ENCODE data around the gene FKRP. TPM values are rescaled to one million over a fixed set of nuclear protein-coding genes. Genes with fewer than 3 reads are reported as not detected.
A peak's percentile ranks its signal among the peaks of the same experiment; 100 is the strongest.

The FKRP gene
- total RNA-seq, 2 experiments from 2014 or later: 15.5 to 18.9 TPM

GRCh38 chr19:46715620-46715974, 30.3 kb upstream of the FKRP start:
- Histone ChIP-seq H3K27ac (ENCODE audit: low read depth, low read length, poor library complexity, severe bottlenecking) (peak overlapping the region; percentile 95), H3K79me2 (ENCODE audit: insufficient read depth, low read depth, low read length) (peaks cover 43% of the 10 kb centered on the region), H3K9me2 (ENCODE audit: insufficient read depth, low read length) (no peaks in the 10 kb centered on the region), H3K4me3 (ENCODE audit: low read depth, low read length, poor library complexity, severe bottlenecking) (peak overlapping the region; percentile 92), H3K4me1 (ENCODE audit: insufficient read depth, low read length, poor library complexity, severe bottlenecking) (peaks cover 50% of the 10 kb centered on the region), H3K4me2 (ENCODE audit: low read length) (peak overlapping the region; percentile 99), H3K9me3 (ENCODE audit: low read length) (no peaks in the 10 kb centered on the region), H3K36me3 (ENCODE audit: insufficient read depth, low read length) (peaks cover 53% of the 10 kb centered on the region), H4K20me1 (ENCODE audit: insufficient read depth, low read length) (peaks cover 8% of the 10 kb centered on the region; the same call in 1 of the 2 replicates), H2AFZ (ENCODE audit: low read length) (no peak overlapping the region)
- BruUV-seq (replicated peaks): no TSS peak
- TF ChIP-seq, protein P1, sequence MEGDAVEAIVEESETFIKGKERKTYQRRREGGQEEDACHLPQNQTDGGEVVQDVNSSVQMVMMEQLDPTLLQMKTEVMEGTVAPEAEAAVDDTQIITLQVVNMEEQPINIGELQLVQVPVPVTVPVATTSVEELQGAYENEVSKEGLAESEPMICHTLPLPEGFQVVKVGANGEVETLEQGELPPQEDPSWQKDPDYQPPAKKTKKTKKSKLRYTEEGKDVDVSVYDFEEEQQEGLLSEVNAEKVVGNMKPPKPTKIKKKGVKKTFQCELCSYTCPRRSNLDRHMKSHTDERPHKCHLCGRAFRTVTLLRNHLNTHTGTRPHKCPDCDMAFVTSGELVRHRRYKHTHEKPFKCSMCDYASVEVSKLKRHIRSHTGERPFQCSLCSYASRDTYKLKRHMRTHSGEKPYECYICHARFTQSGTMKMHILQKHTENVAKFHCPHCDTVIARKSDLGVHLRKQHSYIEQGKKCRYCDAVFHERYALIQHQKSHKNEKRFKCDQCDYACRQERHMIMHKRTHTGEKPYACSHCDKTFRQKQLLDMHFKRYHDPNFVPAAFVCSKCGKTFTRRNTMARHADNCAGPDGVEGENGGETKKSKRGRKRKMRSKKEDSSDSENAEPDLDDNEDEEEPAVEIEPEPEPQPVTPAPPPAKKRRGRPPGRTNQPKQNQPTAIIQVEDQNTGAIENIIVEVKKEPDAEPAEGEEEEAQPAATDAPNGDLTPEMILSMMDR (conservative IDR thresholded peaks at IDR 0.05; ENCODE audit: low read length): no peak
- TF ChIP-seq EZH2phosphoT487 (IDR thresholded peaks at IDR 0.05; ENCODE audit: borderline replicate concordance, low read depth, low read length): no peak
- POLR2A ChIA-PET: no interaction called here
- CTCF ChIA-PET (ENCODE audit: unreplicated experiment): interaction anchor here (0.8 kb wide), 1 partner anchor 11 kb away, joined by 3 read pairs; no protein-coding TSS in a partner anchor
- peak; percentile 24 for DNase-seq (ENCODE audit: low spot score)
- intact Hi-C loops (cut with micrococcal nuclease; ENCODE audit: unreplicated experiment): loop anchor here (5.0 kb wide), 1 partner anchor 72 kb away; the partner anchor contains the start of gene SLC1A5

GRCh38 chr19:46715975-46716671, 29.7 kb upstream of the FKRP start:
- intact Hi-C loops (cut with micrococcal nuclease; ENCODE audit: unreplicated experiment): loop anchor here (5.0 kb wide), 1 partner anchor 71 kb away; the partner anchor contains the start of gene SLC1A5
- H2AFZ ChIP-seq (ENCODE audit: low read length): no peak overlapping the region
- peak; percentile 34 for DNase-seq (ENCODE audit: low spot score)
- H3K36me3 ChIP-seq (ENCODE audit: insufficient read depth, low read length): peaks cover 53% of the 10 kb centered on the region
- peaks cover 56% of the 10 kb centered on the region for H3K4me1 ChIP-seq (ENCODE audit: insufficient read depth, low read length, poor library complexity, severe bottlenecking)
- H3K9me3 ChIP-seq (ENCODE audit: low read length): no peaks in the 10 kb centered on the region
- peak overlapping the region; percentile 92 for H3K4me3 ChIP-seq (ENCODE audit: low read depth, low read length, poor library complexity, severe bottlenecking)
- peak overlapping the region; percentile 95 for H3K27ac ChIP-seq (ENCODE audit: low read depth, low read length, poor library complexity, severe bottlenecking)
- POLR2A ChIA-PET: interaction anchor here (0.5 to 0.7 kb wide), 4 partner anchors 11 to 508 kb away, joined by 3 to 8 read pairs (median 4); no protein-coding TSS in a partner anchor
- BruUV-seq (replicated peaks): no TSS peak
- peaks cover 8% of the 10 kb centered on the region; the same call in 1 of the 2 replicates for H4K20me1 ChIP-seq (ENCODE audit: insufficient read depth, low read length)
- H3K4me2 ChIP-seq (ENCODE audit: low read length): peak overlapping the region; percentile 99
- H3K79me2 ChIP-seq (ENCODE audit: insufficient read depth, low read depth, low read length): peaks cover 40% of the 10 kb centered on the region
- CTCF ChIA-PET (ENCODE audit: unreplicated experiment): no interaction called here
- TF ChIP-seq EZH2phosphoT487 (IDR thresholded peaks at IDR 0.05; ENCODE audit: borderline replicate concordance, low read depth, low read length): no peak
- TF ChIP-seq, protein P1 (conservative IDR thresholded peaks at IDR 0.05; ENCODE audit: low read length): peak; percentile 64
- no peaks in the 10 kb centered on the region for H3K9me2 ChIP-seq (ENCODE audit: insufficient read depth, low read length)

- peaks cover 61% of the 10 kb centered on the region for H3K4me1 ChIP-seq (ENCODE audit: insufficient read depth, low read length, poor library complexity, severe bottlenecking)
- no peaks in the 10 kb centered on the region for H3K9me3 ChIP-seq (ENCODE audit: low read length)
- intact Hi-C loops (cut with micrococcal nuclease; ENCODE audit: unreplicated experiment): loop anchor here (5.0 kb wide), 1 partner anchor 71 kb away; the partner anchor contains the start of gene SLC1A5
- H2AFZ ChIP-seq (ENCODE audit: low read length): no peak overlapping the region
- BruUV-seq (replicated peaks): TSS peak; percentile 68
- peaks cover 8% of the 10 kb centered on the region; the same call in 1 of the 2 replicates for H4K20me1 ChIP-seq (ENCODE audit: insufficient read depth, low read length)
- ChIA-PET POLR2A (interaction anchor here (0.6 to 0.7 kb wide), 3 partner anchors 10 to 509 kb away, joined by 3 to 8 read pairs (median 4); no protein-coding TSS in a partner anchor), CTCF (ENCODE audit: unreplicated experiment) (no interaction called here)
- DNase-seq (ENCODE audit: low spot score): no peak
- no peak for TF ChIP-seq EZH2phosphoT487 (IDR thresholded peaks at IDR 0.05; ENCODE audit: borderline replicate concordance, low read depth, low read length)
- TF ChIP-seq, protein P1 (conservative IDR thresholded peaks at IDR 0.05; ENCODE audit: low read length): no peak
- H3K36me3 ChIP-seq (ENCODE audit: insufficient read depth, low read length): peaks cover 55% of the 10 kb centered on the region
- peaks cover 39% of the 10 kb centered on the region for H3K79me2 ChIP-seq (ENCODE audit: insufficient read depth, low read depth, low read length)
- no peaks in the 10 kb centered on the region for H3K9me2 ChIP-seq (ENCODE audit: insufficient read depth, low read length)
- H3K4me2 ChIP-seq (ENCODE audit: low read length): peak overlapping the region; percentile 99
- peak overlapping the region; percentile 92 for H3K4me3 ChIP-seq (ENCODE audit: low read depth, low read length, poor library complexity, severe bottlenecking)
- peak overlapping the region; percentile 95 for H3K27ac ChIP-seq (ENCODE audit: low read depth, low read length, poor library complexity, severe bottlenecking)
These were observed 29.2 kb upstream of the FKRP start for GRCh38 chr19:46716672-46717033.
